Renal cortex interstitium (tissue), 11 donors: ENCODE data around the gene UVRAG. TPM values are rescaled to one million over a fixed set of nuclear protein-coding genes. Genes with fewer than 3 reads are reported as not detected.
"Not testable (repeated sequence)": the region's sequence is repeated elsewhere in the genome, so short reads cannot be mapped to it uniquely, and the experiment has no call there.

ENCODE experiments used
- DNase-seq, 11 donors: peaks; one replicate each; pipeline ENCODE4 v3.0.0-alpha.2; 2013; ENCODE audit warnings: low read depth in 9 of 11, low spot score in 4 of 11; ENCODE audit errors: extremely low read depth in 1 of 11
- polyA plus RNA-seq, 3 donors: library from polyadenylated mRNA; unstranded; fragments of 120-200 nt; gene quantifications; one replicate each; pipeline ENCODE4 v1.2.1, GENCODE V29; 2013; ENCODE audit not compliant: insufficient read length in 3 of 3

Gene UVRAG
- polyA plus RNA-seq, 3 donors = 15.4 to 18.1 (median 16.5) TPM

DNA sequence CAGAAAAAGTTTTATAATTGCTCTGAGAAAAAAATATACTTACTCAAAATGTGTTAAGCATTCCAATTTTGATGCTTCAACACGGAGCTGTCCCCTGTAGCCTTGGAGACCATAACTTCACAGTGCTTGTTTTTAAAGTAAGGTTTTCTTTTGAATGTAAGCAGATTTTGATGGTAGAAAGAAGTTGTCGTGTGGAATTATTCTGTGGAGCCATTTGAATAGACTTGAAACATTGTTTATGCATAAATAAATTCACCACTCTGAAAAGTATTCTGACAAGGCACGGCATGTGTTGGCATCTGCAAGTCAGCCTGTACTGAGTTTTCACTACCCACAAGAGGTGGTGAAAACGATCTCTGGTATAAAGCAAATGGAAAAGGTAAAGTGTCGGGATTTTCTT lies 115.5 kb downstream of the UVRAG start:
- DNase-seq = no peak

- no peak for DNase-seq
Measured at GRCh38 chr11:75931124-75931523, 116.1 kb downstream of the UVRAG start.

- not testable (repeated sequence) for DNase-seq
Measured at GRCh38 chr11:75933736-75934135, 118.7 kb downstream of the UVRAG start.

DNA sequence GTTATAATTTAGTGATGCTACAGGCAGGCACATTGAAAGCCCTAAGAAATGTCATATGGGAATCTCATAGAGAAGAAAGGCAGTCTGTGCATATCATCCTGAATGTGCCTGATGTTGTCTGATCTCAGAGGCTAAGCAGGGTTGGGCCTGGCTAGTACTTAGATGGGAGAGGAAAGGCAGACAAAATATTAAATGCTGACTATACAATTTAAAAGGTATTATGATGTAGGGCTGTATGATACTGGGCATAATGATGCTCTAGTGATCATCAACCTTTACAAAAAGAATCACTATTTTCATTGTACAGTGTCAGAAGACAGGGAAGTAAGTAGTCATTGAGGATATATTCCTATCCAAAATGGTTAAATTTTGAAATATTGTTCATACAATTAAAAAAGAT lies 119.8 kb downstream of the UVRAG start:
- DNase-seq = no peak

DNA sequence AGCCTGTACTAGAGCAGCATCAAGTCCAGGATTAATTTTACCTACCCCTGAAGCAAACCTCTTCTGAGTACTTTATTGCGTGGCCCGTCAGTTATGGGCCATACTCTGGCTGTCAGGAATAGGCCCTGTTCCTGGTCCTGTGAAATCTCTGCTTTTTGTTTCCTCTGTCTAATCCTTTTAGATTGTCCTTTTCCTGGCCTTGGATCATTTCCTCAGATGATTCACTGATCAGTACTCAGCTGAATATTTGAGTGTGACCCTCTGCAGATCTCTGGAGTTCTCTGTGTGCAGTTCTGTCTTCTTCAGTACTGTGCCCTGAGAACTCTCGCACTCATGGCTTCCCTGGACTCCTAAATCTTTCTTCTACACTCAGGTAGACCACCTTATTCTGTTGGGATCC lies 123.5 kb downstream of the UVRAG start:
- no peak for DNase-seq

GRCh38 chr11:75939516-75939915 lies 124.5 kb downstream of the UVRAG start:
- no peak for DNase-seq

DNA sequence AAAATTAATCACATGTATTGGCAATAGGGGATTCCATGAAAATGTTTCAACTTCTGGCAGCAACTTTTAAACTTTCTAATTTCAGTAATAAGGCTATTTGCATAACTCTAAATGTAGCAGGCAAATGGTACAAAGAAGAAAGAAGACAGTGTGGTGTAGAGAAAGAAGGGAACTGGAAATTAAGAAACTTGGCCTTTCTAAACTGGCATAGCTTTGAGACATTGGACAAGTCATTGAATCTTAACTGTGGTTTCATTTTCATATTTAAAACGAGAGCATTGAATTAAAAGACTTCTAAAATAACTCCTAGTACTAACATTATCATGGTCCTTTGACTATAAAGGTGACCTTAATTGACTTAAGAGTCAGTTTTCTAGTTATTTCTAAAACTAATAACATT lies 125.0 kb downstream of the UVRAG start:
- no peak for DNase-seq

GRCh38 chr11:75940911-75941310 lies 125.9 kb downstream of the UVRAG start:
- DNase-seq = no peak

DNA sequence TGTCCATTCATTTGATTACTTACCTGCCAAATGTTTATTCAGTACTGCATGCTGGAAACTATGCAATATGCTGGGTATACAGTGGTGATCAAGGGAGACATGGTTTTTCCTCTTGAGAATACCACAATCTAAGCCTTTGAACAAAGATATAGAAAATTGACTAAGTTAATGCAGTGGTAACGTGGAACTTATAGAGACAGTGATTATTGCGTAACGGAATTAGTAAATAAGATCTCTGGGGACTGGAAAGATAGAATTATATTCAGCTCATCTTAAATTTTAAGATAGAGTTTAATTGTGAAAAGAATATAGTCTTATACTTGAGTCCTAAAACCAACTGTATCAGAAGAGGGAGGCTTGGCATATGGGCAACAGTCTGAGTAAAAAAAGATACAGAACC lies 129.5 kb downstream of the UVRAG start:
- DNase-seq = no peak

DNA sequence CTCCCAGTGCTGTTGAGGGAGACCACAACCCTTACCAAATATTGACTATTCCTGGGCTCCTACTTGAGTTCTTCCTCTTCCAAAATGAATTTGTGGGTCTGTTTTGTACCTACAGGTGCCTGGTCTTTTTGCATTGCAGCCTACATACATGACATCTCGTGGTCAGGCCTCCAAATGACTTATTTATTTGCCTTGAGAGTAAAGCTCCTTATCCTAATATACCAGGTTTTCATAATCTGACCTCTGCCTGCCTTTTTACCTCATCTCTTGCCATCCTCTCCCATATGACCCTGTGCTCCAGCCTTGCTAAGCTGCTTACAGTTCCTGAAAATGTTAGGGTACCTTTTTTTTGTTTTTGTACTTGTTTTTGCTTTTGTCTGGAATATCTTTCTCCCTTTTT lies 130.4 kb downstream of the UVRAG start:
- DNase-seq = no peak

GRCh38 chr11:75945947-75946346 lies 130.9 kb downstream of the UVRAG start:
- DNase-seq = no peak

GRCh38 chr11:75946531-75947530 lies 131.8 kb downstream of the UVRAG start:
- DNase-seq = peak in 5 of 11 donors; percentile 4 to 30 (median 17)

DNA sequence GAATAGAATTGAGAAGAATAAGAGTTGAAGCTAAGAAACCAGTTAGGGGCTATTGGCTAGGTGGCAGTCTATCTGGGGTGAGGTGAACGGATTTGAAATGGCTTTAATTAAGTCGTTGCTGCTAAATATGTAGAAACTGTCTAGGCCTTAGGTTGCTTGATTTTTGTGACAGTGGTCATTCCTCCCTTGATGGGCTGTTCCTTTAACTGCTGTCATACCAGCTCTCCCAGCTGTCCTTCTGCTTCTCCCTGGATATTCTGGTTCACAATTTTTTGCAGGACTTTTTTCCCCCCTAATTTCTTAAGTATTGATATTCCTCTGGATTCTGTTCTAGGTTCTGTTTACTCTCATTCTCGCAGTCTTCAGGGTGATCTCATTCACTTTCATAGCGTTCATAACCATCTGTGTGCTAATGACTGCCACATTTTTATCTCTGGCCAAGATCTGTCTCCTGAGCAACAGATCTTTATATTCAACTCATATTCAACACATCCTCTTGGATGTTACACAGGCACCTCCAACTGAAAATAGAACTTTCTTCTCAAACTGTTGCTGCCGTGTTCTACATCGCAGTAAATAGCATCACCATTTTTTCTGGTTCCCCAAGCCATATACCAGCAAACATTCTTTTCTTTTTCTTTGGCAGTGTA lies 134.1 kb downstream of the UVRAG start:
- DNase-seq = no peak

- no peak for DNase-seq
Measured at GRCh38 chr11:75950141-75950540, 135.1 kb downstream of the UVRAG start.

DNA sequence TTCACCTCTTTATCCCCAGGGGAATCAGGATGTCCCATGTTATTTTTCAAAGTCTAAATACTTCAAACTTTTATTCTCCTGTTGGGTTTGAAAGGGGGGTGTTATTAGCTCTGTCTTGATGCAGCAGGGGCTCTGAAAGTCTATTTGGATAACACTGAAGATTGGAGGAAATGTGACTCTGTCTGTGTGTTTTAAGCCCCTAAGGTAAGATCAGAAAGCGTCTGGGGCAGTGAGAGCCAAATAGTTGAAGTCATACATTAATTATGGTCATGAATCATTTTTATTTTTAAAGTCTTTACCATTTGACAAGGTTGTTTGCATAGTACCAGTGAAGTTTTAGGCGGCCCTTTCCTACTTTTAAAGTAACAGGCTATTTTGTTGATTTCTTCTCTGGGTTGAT lies 139.0 kb downstream of the UVRAG start:
- DNase-seq = no peak

GRCh38 chr11:75955443-75955842 lies 140.4 kb downstream of the UVRAG start:
- DNase-seq = no peak

DNA sequence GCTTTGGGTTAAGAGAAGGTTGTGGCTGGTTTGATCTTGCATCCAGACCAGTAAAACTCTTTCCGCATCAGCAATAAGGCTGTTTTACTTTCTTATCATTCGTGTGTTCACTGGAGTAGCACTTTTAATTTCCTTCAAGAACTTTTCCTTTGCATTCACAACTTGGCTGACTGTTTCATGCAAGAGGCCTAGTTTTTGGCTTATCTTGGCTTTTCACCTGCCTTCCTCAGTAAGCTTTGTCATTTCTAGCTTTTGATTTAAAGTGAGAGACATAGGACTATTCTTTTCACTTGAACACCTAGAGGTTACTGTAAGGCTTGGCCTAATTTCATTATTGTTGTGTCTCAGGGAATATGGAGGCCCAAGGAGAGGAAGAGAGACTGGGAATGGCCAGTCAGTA lies 144.5 kb downstream of the UVRAG start:
- no peak for DNase-seq

- DNase-seq = no peak
Measured at GRCh38 chr11:75964071-75964470, 149.1 kb downstream of the UVRAG start.

DNA sequence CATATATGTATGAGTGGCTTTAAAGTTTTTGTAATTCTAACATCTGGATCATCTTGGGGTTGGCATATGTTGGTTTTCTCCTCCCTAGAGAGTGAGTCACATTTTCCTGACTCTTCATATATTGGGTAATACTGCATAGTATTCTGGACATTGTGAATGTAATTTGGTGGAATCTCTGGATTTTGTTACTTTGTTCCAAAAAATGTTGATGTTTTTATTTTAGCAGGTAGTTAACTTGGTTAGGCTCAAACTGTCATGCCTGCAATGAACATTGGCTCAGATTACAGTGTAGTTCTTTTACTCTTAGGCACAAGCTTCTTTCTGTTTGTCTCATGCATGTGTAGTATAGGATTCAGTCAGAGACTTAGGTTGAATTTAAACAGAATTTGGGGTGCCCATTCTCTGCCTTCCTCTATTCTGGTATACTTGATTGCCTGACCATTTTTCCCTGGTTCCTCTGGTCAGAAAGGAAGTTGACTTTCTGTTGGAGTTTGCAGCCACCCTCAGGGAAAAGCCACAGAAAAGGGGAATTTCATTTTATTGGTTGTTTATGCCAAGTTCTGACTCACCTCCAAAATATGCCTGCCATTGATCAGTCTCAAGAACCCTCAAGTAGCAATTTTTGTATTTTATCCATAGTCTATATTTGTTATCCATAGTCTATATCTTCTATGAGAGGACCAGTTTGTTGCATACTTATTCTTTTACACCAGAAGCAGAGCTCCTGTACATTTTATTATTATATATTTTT lies 151.7 kb downstream of the UVRAG start:
- DNase-seq = no peak
